ENCODE measurements around the gene ADAD2.

DNA sequence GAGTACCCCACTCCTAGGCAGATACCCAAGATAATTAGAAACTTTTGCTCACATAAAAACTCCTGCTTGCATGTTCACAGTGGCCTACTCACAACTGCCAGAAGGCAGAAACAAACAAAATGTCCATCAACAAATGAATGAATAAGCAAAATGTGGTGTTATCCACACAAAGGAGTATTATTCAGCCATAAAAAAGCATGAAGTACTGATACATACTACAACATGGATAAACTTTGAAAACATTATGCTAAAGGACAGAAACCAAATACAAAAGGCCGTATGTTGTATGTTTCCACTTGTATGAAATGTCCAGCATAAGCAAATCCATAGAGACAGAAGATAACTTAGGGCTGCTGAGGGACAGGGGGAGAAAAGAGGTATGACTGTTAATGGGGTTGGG lies 47.9 kb upstream of the ADAD2 start:
- no peak for TF ChIP-seq ZNF184 (CRISPR knock-in tag; IDR thresholded peaks at IDR 0.05)
- TF ChIP-seq MAFK (IDR thresholded peaks at IDR 0.05; ENCODE audit: low read length) = no peak
- TF ChIP-seq RCOR1 (IDR thresholded peaks at IDR 0.05; ENCODE audit: borderline replicate concordance in 1 of 2, low read depth in 2 of 2, low read length in 2 of 2) = no peak
- TF ChIP-seq, protein P1, sequence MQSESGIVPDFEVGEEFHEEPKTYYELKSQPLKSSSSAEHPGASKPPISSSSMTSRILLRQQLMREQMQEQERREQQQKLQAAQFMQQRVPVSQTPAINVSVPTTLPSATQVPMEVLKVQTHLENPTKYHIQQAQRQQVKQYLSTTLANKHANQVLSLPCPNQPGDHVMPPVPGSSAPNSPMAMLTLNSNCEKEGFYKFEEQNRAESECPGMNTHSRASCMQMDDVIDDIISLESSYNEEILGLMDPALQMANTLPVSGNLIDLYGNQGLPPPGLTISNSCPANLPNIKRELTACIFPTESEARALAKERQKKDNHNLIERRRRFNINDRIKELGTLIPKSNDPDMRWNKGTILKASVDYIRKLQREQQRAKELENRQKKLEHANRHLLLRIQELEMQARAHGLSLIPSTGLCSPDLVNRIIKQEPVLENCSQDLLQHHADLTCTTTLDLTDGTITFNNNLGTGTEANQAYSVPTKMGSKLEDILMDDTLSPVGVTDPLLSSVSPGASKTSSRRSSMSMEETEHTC (IDR thresholded peaks at IDR 0.05) = no peak
- TF ChIP-seq, protein P2, sequence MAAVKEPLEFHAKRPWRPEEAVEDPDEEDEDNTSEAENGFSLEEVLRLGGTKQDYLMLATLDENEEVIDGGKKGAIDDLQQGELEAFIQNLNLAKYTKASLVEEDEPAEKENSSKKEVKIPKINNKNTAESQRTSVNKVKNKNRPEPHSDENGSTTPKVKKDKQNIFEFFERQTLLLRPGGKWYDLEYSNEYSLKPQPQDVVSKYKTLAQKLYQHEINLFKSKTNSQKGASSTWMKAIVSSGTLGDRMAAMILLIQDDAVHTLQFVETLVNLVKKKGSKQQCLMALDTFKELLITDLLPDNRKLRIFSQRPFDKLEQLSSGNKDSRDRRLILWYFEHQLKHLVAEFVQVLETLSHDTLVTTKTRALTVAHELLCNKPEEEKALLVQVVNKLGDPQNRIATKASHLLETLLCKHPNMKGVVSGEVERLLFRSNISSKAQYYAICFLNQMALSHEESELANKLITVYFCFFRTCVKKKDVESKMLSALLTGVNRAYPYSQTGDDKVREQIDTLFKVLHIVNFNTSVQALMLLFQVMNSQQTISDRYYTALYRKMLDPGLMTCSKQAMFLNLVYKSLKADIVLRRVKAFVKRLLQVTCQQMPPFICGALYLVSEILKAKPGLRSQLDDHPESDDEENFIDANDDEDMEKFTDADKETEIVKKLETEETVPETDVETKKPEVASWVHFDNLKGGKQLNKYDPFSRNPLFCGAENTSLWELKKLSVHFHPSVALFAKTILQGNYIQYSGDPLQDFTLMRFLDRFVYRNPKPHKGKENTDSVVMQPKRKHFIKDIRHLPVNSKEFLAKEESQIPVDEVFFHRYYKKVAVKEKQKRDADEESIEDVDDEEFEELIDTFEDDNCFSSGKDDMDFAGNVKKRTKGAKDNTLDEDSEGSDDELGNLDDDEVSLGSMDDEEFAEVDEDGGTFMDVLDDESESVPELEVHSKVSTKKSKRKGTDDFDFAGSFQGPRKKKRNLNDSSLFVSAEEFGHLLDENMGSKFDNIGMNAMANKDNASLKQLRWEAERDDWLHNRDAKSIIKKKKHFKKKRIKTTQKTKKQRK (IDR thresholded peaks at IDR 0.05; ENCODE audit: borderline replicate concordance, low read depth, low read length) = no peak
- no peak for TF ChIP-seq KAT7 (CRISPR knock-in tag; IDR thresholded peaks at IDR 0.05; ENCODE audit: borderline replicate concordance)
- TF ChIP-seq ZNF197 (CRISPR knock-in tag; IDR thresholded peaks at IDR 0.05; ENCODE audit: low read depth) = no peak
- TF ChIP-seq POLR2A (conservative IDR thresholded peaks at IDR 0.05) = no peak
- no peak for TF ChIP-seq HDGF (IDR thresholded peaks at IDR 0.05)

Data from K562 (cell line).